GM19324 (cell line): ENCODE measurements around the gene IFNA7.
"Not testable (repeated sequence)": the region's sequence is repeated elsewhere in the genome, so short reads cannot be mapped to it uniquely, and the experiment has no call there.

Experiments
- ATAC-seq: cut with Tn5 transposase; IDR thresholded peaks from one replicate; pipeline ENCODE4 v1.9.1; 2021; ENCODE audit warnings: mild to moderate bottlenecking, moderate library complexity; ENCODE audit not compliant: unreplicated experiment, low FRiP score

Gene IFNA7

DNA sequence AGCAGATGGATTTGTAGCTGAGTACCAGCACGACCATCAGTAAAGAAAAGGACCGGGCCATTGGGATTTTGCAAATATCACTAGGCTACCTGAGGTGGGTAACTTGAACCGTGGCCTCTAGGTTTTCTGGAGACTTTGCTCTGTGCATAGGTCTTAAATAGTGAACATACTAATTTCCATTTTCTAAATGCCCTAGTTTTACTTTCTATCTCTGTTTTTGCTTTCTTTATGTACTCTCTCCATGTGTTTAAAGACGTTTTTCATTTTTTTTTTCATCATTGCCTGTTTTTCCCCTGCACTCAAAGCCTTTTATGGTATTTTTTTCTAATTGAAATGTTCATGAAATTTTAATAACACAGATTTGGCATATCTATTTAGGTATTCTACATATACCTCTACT lies at the start of gene IFNA7:
TSS of gene IFNA7 (minus strand) at position 101 of the 400 bp plus-strand sequence. CDS start at position 61, 40 bp downstream.
- ATAC-seq = not testable (repeated sequence)

DNA sequence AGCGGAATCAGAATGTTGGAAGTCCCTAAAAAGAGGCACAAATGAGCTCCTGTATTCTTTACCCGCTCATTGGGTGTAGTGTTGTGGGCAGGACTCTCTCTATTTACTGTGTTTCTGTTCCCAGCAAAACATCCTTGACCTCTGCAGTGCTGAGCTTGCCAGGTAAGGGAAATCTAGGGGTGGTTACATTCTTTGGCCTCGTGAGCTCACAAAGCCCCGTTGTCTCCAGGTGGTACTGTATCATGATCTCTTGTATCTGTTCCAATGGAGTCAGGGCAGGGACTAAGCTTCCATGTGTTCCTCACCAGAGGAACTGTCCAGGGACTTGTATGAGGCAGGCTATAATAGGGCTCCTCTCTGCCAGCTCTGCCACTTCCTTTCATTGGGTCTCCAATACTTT lies 49.6 kb upstream of the IFNA7 start:
- ATAC-seq = no peak

DNA sequence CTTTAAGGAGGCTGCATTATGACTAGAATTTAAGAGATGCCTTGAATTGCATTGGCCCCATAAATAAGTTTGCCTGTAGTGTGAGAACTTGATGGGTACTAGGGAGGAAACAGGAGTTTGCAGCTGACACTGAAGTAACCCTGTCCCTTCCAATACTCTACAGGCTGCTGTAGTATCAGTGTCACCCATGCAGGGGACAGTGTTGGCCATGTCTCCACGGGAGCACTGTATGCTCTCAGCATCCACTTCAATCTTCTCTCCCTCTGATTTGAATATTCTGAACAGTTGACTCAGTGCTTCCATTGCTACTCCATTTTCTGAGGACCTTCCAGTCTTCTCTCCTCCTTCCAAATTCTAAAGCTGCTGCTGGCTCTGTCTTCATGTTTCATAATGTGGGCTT lies 49.2 kb upstream of the IFNA7 start:
- ATAC-seq = no peak

DNA sequence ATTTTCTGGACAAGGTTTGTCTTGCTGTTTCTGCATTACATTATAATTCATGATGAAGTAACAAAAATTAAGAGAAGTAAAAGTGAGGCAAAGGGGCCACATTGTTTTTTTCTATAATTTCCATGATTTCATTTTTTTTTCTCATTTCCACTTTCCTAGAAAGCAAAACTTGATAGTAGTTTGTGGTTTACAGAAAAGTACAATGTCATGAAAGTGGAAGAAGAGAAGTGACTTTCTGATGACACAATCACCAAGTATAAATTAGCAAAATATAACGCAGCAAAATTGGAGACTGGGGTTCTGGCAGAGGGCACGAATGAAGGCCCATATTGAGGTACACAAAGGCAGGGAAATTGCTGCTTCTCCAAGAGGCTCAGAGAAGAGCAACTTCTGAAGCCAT lies 42.8 kb upstream of the IFNA7 start:
- no peak for ATAC-seq

DNA sequence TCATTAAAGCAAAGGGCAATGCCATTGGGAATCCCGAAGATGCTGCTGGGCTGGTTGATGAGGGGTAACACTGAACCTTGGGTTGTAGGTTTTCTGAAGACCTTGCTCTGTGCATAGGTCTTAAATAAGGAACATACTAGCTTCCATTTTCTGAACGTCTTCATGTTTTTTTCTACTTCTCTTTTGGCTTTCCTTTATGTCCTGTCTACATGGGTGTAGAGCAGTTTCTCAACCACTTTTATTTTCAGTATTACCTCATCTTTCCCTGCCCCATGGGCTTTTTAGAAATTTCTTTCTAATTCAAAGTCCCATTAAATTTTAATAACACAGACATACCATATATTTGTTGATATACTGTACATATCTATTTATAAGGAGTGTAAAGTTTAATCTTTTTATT lies 37.9 kb upstream of the IFNA7 start, which contains the start of gene IFNA14:
TSS of gene IFNA14 (minus strand) at position 95 of the 400 bp plus-strand sequence. CDS start at position 25, 70 bp downstream.
- ATAC-seq = no peak

DNA sequence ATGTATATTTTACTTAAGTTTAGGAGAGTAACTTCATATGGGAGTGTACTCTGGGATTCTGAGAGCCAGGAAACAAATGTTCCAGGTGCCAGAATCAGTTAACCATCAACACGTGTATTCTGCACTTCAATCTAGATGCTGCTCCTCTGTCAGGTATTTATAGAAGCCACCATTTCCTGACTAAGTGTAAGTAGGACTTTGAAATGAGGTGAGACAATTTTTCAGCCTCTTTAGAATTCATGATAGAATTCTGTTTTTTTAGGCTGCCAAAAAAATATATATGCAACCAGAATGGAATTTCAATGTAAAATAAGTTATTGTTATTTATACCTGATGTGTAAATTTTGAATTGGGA lies 34.3 kb upstream of the IFNA7 start:
- peak; percentile 16 for ATAC-seq

DNA sequence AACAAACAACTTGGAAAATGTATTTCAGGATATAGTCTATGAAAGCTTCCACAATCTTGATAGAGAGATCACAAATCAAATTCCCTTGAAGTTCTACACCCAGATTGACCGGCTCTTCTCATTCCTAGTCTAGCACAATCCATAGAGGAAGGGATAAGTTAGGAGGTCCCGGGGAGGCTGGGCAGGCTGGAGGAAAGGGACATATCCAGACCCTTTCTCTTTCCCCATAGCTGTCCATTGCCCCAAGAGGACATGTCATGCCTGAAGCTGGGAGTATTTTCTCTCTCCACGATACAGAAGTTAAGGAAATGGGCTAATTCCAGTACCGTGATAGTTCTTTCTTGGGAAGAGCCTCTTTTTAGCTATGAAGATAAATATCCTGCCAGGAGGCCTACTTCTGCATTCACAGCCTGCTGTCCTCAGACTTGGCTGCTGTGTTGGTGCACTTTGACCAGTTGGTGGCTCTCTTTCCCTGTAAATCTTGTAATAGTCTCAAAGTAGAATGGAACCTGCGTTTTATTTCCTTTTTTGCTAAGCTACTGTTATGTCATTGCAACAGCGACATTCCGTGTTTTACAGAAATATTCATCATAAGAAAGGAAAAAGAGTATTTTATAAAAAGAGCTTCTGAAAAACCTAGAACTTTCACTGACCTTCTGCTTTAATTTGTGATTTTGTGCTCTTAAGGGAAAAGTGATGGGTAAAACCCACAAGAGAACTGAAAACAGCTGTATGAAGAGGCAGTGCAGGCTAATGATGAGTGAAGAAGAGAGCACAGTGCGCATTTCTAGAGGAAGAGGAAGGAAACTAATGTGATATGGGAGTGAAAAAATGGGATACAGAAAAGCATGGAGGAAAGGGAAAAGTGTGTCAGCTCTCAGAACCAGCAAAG lies 33.7 kb upstream of the IFNA7 start:
- ATAC-seq = peak; percentile 77

DNA sequence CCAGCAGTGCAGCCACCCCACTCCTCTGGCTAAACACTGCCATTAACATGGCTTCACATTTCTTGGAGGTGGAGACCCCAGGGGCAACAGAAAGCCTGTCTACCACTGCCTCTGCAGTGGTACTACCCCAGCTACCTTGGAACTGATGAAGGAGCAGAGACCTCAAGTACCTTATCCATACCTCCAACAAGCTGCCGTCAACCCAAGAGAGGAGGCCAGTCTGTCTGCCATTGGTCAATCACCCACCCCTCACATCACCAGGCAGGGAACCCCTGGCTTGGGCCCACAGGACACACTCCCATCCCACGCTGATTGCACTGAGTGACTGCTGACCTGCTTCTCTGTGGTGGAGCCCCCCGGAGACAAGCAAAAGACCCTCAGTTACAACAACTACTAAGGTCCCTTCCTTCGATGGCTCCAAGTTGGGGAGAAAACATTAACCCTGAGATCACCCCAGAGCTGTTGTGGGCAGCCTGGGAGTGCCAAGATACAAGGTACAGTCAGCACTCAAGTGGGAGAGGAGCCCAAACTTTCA lies 32.2 kb upstream of the IFNA7 start:
- no peak for ATAC-seq

DNA sequence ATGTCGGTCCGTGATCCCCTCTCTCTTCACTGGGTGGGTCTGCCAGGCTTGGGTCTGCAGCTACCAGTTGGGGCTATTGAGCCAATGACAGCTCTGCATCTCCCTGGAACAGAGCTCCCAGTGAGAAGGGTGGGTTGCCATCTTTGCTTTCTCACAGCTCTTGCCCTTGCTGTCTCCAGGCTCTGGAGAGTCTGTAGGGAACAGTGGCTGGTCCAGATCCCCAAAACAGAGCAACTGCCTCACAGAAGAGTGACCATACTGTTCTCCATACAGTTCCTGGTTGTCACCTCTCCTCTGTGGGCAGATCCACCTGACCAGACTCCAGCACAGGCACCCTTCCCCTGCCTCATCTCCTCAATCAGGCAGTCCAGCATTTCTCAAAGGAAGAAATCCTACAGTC lies 31.3 kb upstream of the IFNA7 start:
- ATAC-seq = no peak

DNA sequence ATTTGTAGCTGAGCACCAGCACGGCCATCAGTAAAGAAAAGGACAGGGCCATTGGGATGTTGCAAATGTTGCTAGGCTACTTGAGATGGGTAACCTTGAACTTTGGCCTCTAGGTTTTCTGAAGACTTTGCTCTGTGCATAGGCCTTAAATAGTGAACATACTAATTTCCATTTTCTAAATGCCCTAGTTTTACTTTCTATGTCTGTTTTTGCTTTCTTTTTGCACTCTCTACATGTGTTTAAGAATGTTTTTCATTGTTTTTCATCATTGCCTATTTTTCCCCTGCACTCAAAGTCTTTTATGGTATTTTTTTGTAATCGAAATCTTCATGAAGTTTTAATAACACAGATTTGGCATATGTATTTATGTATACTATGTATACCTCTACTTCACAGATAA lies 26.1 kb upstream of the IFNA7 start, which contains the start of gene IFNA17:
TSS of gene IFNA17 (minus strand) at position 101 of the 400 bp plus-strand sequence. CDS start at position 52, 49 bp downstream.
- ATAC-seq = no peak

DNA sequence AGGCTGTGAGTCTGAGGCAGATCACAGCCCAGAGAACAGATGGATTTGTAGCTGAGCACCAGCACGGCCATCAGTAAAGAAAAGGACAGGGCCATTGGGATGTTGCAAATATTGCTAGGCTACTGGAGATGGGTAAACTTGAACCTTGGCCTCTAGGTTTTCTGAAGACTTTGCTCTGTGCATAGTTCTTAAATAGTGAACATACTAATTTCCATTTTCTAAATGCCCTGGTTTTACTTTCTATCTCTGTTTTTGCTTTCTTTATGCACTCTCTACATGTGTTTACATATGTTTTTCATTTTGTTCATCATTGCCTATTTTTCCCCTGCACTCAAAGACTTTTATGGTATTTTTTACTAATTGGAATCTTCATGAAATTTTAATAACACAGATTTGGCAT lies 15.2 kb upstream of the IFNA7 start, which contains the start of gene IFNA16:
TSS of gene IFNA16 (minus strand) at position 101 of the 400 bp plus-strand sequence. CDS start at position 95, 6 bp downstream.
- not testable (repeated sequence) for ATAC-seq

DNA sequence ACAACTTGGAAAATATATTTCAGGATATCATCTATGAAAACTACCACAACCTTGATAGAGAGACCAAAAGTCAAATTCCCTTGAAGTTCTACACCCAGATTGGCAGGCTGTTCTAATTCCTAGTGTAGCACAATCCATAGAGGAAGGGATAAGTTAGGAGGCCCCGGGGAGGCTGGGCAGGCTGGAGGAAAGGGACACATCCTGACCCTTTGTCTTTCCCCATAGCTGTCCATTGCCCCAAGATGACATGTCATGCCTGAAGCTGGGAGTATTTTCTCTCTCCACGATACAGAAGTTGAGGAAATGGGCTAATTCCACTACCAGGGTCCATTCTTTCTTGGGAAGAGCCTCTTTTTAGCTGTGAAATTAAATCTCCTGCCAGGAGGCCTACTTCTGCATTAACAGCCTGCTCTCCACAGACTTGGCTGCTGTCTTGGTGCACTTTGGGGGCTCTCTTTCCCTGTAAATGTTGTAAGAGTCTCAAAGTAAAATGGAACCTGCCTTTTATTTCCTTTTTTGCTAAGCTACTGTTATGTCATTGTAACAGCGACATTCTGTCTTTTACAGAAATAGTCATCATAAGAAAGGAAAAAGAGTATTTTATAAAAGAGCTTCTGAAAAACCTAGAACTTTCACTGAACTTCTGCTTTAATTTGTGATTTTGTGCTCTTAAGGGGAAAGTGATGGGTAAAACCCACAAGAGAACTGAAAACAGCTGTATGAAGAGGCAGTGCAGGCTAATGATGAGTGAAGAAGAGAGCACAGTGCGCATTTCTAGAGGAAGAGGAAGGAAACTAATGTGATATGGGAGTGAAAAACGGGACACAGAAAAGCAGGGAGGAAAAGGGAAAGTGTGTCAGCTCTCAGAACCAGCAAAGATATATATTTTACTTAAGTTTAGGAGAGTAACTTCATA lies 11.7 kb upstream of the IFNA7 start:
- peak; percentile 53 for ATAC-seq

DNA sequence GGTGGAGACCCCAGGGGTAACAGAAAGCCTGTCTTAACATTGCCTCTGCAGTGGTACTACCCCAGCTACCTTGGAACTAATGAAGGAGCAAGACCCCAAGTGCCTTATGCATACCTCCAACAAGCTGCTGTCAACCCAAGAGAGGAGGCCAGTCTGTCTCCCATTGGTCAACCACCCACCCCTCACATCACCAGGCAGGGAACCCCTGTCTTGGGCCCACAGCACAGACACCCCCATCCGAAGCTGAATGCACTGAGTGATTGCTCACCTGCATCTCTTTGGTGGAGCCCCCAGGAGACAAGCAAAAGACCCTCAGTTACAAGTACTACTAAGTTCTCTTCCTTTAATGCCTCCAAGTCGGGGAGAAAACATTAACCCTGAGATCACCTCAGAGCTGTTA lies 10.2 kb upstream of the IFNA7 start:
- not testable (repeated sequence) for ATAC-seq

DNA sequence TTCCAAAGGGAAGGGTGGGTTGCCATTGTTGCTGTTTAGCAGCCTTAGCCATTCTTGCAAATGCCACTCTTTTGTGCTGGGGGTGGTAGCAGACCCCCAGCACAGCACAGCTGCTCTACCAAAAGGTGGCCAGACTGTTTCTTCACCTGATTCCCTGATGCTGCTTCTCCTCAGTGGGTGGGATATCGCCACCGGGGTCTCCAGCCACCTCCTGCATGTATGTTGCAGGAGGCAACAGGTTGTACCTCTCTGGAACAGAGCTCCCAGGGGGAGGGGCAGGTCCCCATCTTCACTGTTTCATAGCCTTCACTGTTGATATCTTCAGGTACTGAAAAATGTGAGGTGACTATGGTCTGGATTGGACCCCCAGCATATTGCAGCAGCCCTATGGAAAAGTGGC lies 8.8 kb upstream of the IFNA7 start:
- not testable (repeated sequence) for ATAC-seq

DNA sequence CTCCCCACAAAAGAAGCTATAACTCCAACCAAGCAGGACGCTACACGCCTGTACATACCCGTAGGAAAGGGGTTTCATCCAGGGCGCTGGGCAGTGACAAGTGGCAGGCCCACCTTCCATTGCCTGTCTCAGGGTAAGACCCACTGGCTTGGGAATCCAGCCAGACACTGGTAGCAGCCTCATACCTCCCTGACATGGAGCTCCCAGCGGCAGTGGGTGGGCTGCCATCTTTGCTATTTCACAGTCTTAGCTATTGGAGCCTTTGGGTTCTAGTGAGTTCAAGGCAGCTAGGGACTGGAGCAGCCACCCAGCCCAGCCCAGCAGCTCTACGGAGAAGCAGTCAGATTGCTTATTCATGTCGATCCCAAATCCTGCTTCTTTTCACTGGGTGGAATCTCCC lies 8.3 kb upstream of the IFNA7 start:
- ATAC-seq = no peak

DNA sequence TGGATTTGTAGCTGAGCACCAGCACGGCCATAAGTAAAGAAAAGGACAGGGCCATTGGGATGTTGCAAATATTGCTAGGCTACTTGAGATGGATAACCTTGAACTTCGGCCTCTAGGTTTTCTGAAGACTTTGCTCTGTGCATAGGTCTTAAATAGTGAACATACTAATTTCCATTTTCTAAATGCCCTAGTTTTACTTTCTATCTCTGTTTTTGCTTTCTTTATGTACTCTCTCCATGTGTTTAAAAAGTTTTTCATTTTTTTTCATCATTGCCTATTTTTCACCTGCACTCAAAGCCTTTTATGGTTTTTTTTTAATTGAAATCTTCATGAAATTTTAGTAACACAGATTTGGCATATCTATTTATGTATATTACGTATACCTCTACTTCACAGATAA lies 5.0 kb upstream of the IFNA7 start, which contains the start of gene IFNA10:
TSS of gene IFNA10 (minus strand) at position 101 of the 400 bp plus-strand sequence. CDS start at position 55, 46 bp downstream.
- not testable (repeated sequence) for ATAC-seq

DNA sequence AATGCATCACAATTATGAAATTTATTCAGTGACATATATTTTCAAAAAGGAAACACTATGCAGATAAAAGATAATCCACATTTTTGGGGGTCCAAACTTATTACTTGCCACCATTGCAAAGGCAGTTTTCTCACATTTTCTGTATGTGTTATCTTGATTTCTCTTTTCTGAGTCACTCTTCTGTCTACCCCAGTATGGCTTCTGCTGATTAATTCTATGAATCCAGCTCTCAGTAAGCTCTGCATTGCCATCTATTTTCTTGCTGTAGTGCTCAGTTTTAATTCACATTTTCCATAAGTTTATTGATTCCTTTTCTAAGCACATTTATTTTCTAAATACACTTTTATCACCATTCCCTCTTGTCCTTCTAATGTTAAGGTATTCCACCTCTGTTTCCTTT lies 3.2 kb upstream of the IFNA7 start:
- ATAC-seq = no peak

DNA sequence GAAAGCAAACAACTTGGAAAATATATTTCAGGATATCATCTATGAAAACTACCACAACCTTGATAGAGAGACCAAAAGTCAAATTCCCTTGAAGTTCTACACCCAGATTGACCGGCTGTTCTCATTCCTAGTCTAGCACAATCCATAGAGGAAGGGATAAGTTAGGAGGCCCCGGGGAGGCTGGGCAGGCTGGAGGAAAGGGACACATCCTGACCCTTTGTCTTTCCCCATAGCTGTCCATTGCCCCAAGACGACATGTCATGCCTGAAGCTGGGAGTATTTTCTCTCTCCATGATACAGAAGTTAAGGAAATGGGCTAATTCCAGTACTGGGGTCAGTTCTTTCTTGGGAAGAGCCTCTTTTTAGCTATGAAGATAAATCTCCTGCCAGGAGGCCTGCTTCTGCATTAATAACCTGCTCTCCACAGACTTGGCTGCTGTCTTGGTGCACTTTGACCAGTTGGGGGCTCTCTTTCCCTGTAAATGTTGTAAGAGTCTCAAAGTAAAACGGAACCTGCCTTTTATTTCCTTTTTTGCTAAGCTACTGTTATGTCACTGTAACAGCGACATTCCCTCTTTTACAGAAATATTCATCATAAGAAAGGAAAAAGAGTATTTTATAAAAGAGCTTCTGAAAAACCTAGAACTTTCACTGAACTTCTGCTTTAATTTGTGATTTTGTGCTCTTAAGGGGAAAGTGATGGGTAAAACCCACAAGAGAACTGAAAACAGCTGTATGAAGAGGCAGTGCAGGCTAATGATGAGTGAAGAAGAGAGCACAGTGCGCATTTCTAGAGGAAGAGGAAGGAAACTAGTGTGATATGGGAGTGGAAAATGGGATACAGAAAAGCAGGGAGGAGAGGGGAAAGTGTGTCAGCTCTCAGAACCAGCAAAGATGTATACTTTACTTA lies 6.9 kb downstream of the IFNA7 start:
- ATAC-seq = peak; percentile 93

DNA sequence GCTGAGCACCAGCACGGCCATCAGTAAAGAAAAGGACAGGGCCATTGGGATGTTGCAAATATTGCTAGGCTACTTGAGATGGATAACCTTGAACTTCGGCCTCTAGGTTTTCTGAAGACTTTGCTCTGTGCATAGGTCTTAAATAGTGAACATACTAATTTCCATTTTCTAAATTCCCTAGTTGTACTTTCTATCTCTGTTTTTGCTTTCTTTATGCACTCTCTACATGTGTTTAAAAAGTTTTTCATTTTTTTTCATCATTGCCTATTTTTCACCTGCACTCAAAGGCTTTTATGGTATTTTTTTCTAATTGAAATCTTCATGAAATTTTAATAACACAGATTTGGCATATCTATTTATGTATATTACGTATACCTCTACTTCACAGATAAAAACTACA lies 14.5 kb downstream of the IFNA7 start, which contains the start of gene IFNA4:
TSS of gene IFNA4 (minus strand) at position 101 of the 400 bp plus-strand sequence. CDS start at position 45, 56 bp downstream.
- not testable (repeated sequence) for ATAC-seq
